Ectodermal cell (in vitro differentiated cells): Measurements from ENCODE around the gene CRADD.

Source experiments
- H3K27ac ChIP-seq: 2 replicates; pipeline ENCODE4 v1.7.0; 2013; ENCODE audit warnings: mild to moderate bottlenecking, low read depth, low read length; ENCODE audit not compliant: insufficient read depth, poor library complexity, severe bottlenecking
- H3K27me3 ChIP-seq: 2 replicates; pipeline ENCODE4 v1.7.0; 2013; ENCODE audit warnings: mild to moderate bottlenecking, low read length; ENCODE audit not compliant: insufficient read depth, control insufficient read depth, poor library complexity, severe bottlenecking
- H3K36me3 ChIP-seq: one replicate; pipeline ENCODE4 v1.7.0; 2013; ENCODE audit warnings: low read length; ENCODE audit not compliant: control insufficient read depth, insufficient read depth
- H3K4me1 ChIP-seq: one replicate; pipeline ENCODE4 v1.7.0; 2013; ENCODE audit warnings: low read length; ENCODE audit not compliant: control insufficient read depth, insufficient read depth
- H3K4me3 ChIP-seq: 2 replicates; pipeline ENCODE4 v1.7.0; 2013; ENCODE audit warnings: low read depth, low read length, control low read depth; ENCODE audit not compliant: insufficient read depth
- H3K9me3 ChIP-seq: 2 replicates; pipeline ENCODE4 v1.7.0; 2013; ENCODE audit warnings: mild to moderate bottlenecking, low read length, moderate library complexity; ENCODE audit not compliant: control insufficient read depth
- WGBS, 2 experiments: methylation state at CpG; one replicate each; pipeline ENCODE4 v1.1.7; 2013; ENCODE audit warnings: missing lambda C conversion rate in 2 of 2; 5-methylcytosine and 5-hydroxymethylcytosine counted together

CRADD gene

GRCh38 chr12:93848523-93849101 is 171.4 kb downstream of the CRADD start:
- no peak overlapping the region for H3K27ac ChIP-seq
- peaks cover 15% of the 10 kb centered on the region for H3K4me1 ChIP-seq
- no peak overlapping the region for H3K4me3 ChIP-seq
- H3K27me3 ChIP-seq, result no peaks in the 10 kb centered on the region
- WGBS, 2 experiments, result 94 to 95% methylated on average over 11 of the region's 11 CpGs
- H3K36me3 ChIP-seq, result no peaks in the 10 kb centered on the region
- H3K9me3 ChIP-seq, result no peaks in the 10 kb centered on the region

- peaks cover 15% of the 10 kb centered on the region for H3K4me1 ChIP-seq
- H3K9me3 ChIP-seq, result no peaks in the 10 kb centered on the region
- H3K36me3 ChIP-seq, result no peaks in the 10 kb centered on the region
- no peaks in the 10 kb centered on the region for H3K27me3 ChIP-seq
- WGBS, 2 experiments, result 95 to 97% methylated on average over 15 of the region's 15 CpGs
- no peak overlapping the region for H3K4me3 ChIP-seq
- H3K27ac ChIP-seq, result no peak overlapping the region
These were observed 172.8 kb downstream of the CRADD start for GRCh38 chr12:93849946-93850345.

GRCh38 chr12:93850481-93851256 is 173.5 kb downstream of the CRADD start:
- Histone ChIP-seq H3K27ac (no peak overlapping the region), H3K27me3 (no peaks in the 10 kb centered on the region), H3K4me3 (no peak overlapping the region), H3K9me3 (no peaks in the 10 kb centered on the region), H3K4me1 (peaks cover 15% of the 10 kb centered on the region), H3K36me3 (no peaks in the 10 kb centered on the region)
- WGBS, 2 experiments, result 88 to 91% methylated on average over 5 to 7 of the region's 7 CpGs

DNA sequence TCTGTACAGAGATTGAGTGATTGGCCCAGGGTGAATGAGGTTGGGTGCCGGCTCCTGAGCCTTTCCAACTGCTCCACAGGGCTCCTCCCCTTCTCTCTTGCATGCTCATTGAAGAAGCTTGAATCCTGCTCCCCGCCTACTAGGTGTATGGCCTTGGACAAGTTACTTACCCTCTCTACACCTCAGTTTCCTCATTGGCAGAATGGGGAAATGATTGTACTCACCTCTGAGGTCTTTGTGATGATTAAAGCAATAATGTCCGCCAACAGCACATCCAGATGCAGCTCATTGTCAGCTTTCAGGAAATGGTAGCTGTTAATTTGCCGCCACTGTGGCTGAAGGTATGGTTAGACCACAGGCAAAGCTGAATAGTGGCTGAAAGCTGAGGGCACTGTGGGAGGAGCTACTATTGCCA is 174.1 kb downstream of the CRADD start:
- Histone ChIP-seq H3K27me3 (no peaks in the 10 kb centered on the region), H3K4me3 (no peak overlapping the region), H3K4me1 (peaks cover 15% of the 10 kb centered on the region), H3K36me3 (no peaks in the 10 kb centered on the region), H3K27ac (no peak overlapping the region), H3K9me3 (no peaks in the 10 kb centered on the region)
- WGBS, 2 experiments, result 88 to 89% methylated on average over 4 of the region's 4 CpGs

DNA sequence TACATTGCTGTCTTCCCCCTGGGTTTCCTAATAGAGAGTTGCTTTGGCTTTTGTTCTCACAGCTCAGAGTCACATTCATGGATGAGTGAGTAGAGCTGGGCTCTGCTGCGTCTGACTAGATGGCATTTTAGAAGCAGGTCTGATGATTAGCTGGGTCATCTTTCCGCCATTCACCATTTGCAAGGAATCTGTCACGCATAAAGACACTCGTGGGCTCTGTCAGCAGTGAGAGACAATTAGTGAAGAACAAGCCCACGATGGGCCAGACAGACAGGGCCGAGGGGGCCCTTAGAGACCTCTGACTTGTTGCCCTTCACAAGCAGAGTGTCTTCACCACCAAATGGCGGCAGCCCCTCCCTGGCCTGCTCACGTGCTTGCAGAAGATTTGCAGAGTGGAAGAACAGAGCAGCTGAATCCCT is 175.0 kb downstream of the CRADD start:
- no peaks in the 10 kb centered on the region for H3K27me3 ChIP-seq
- no peaks in the 10 kb centered on the region for H3K36me3 ChIP-seq
- H3K4me3 ChIP-seq, result no peak overlapping the region
- H3K9me3 ChIP-seq, result no peaks in the 10 kb centered on the region
- H3K4me1 ChIP-seq, result peaks cover 15% of the 10 kb centered on the region
- no peak overlapping the region for H3K27ac ChIP-seq
- WGBS, 2 experiments, result 78 to 80% methylated on average over 8 of the region's 8 CpGs

DNA sequence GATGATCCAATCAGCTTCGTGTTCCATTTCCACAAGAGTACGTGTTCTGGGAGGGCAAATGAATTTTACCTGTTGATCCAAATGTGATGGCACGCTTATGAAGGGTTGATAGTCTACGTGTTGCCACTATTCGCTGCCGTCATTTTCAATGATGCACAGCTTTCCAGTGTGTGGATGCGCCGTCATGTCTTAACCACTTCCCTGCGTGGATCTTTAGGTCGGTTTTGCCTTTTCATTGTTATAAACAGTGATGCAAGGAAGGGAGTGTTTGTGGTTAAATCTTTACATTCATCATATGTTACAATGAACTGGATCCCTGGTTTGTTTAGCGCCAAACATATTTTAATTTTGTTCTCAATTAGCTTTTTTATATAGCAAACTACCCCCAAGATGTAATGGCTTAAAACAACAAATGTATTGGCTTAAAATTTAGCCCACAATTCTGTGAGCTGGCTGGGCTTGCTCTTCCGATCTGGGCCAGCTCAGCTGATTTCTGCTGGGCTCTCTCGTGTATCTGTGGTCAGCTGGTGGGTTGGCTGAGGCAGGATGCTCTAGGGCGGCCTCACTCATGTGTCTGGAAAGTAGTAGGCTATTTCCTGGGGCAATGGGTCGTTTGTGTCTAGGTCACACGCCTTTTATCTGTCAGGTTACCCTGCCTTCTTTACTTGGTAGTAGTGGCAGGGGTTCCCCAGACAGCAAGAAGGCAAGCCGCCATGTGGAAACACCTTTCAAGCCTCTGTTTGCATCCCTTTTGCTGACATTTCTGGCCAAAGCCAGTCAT is 176.7 kb downstream of the CRADD start:
- H3K4me1 ChIP-seq, result peaks cover 27% of the 10 kb centered on the region
- no peaks in the 10 kb centered on the region for H3K9me3 ChIP-seq
- no peaks in the 10 kb centered on the region for H3K27me3 ChIP-seq
- H3K4me3 ChIP-seq, result no peak overlapping the region
- WGBS, 2 experiments, result 91 to 93% methylated on average over 16 to 17 of the region's 17 CpGs
- no peak overlapping the region for H3K27ac ChIP-seq
- H3K36me3 ChIP-seq, result no peaks in the 10 kb centered on the region

- H3K27ac ChIP-seq, result no peak overlapping the region
- H3K27me3 ChIP-seq, result no peaks in the 10 kb centered on the region
- no peaks in the 10 kb centered on the region for H3K36me3 ChIP-seq
- WGBS, 2 experiments, result 93 to 97% methylated on average over 3 to 4 of the region's 4 CpGs
- peaks cover 27% of the 10 kb centered on the region for H3K4me1 ChIP-seq
- no peaks in the 10 kb centered on the region for H3K9me3 ChIP-seq
- H3K4me3 ChIP-seq, result no peak overlapping the region
These were observed 178.1 kb downstream of the CRADD start for GRCh38 chr12:93855261-93855660.

DNA sequence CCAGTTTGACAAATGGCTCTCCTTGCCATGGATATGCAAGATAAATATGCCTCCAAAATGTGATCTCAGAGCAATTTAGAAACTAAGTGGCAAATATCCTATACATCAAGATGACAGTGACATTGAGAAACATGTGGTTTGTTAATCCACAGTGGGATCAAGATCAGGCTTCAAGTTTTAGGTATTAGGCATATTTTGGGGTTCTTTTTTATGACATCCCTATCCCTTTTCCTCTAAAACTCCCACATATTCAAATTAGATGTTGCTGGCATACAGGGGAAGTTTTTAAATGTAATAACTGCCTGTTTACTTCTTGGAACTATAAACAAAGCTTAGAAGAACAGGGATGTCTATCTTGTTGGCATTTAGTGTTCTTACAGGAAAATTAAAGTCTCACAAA is 179.4 kb downstream of the CRADD start:
- Histone ChIP-seq H3K27ac (no peak overlapping the region), H3K9me3 (no peaks in the 10 kb centered on the region), H3K4me1 (peaks cover 23% of the 10 kb centered on the region), H3K27me3 (no peaks in the 10 kb centered on the region), H3K4me3 (no peak overlapping the region), H3K36me3 (no peaks in the 10 kb centered on the region)

- H3K36me3 ChIP-seq, result no peaks in the 10 kb centered on the region
- H3K4me1 ChIP-seq, result peaks cover 16% of the 10 kb centered on the region
- H3K27me3 ChIP-seq, result no peaks in the 10 kb centered on the region
- no peak overlapping the region for H3K27ac ChIP-seq
- no peaks in the 10 kb centered on the region for H3K9me3 ChIP-seq
- WGBS, 2 experiments, result 90 to 95% methylated on average over 5 of the region's 5 CpGs
- H3K4me3 ChIP-seq, result no peak overlapping the region
These were observed 180.2 kb downstream of the CRADD start for GRCh38 chr12:93857279-93857938.

DNA sequence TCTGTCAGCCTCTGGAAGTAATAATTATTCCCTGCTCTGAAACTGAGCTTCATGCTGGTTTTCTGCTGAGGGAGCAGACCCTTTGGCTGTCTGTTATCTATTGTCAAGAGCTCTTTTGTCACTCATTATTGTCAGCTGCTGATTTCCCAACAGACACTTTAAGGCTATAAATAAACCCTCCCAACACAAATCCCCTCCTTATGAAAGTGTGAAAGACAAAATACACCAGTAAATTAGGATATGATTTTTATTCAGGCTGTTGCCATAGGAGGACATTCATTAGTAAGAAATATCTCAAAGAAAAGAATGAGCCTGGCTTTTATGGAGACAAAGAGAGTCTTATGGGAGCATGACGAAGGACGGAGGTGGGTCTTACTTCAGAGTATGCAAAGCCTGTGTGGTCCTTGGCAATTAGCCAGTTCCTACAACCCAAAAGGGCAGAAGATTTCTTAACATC is 180.8 kb downstream of the CRADD start:
- H3K4me3 ChIP-seq, result no peak overlapping the region
- no peaks in the 10 kb centered on the region for H3K27me3 ChIP-seq
- no peak overlapping the region for H3K27ac ChIP-seq
- WGBS, 2 experiments, result 66 to 73% methylated on average over 2 of the region's 2 CpGs
- H3K4me1 ChIP-seq, result peaks cover 12% of the 10 kb centered on the region
- no peaks in the 10 kb centered on the region for H3K36me3 ChIP-seq
- no peaks in the 10 kb centered on the region for H3K9me3 ChIP-seq
